Measurements from ENCODE around the gene DIRAS3.

Gene DIRAS3

DNA sequence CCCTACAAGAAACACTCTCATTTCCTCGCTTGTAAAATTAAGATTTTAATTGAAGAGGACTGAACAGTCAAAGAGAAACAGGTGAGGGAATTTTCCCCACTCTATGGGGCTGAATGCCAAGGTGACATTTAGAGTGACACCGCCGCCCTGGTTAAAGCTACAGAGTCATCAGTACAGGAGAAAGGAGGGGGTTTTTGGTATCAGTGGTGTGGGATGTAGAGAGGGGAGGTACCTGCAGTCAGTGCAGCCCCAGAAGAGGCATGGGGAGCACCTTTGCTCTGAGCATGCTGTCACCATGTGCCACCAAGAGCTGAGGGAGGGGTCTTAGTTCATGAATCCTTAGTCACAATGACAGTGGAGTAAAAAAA, 2.8 kb downstream of the DIRAS3 start:
- no peak overlapping the region for H3K4me3 ChIP-seq (ENCODE audit: low read depth, low read length)
- TF ChIP-seq, protein P1, sequence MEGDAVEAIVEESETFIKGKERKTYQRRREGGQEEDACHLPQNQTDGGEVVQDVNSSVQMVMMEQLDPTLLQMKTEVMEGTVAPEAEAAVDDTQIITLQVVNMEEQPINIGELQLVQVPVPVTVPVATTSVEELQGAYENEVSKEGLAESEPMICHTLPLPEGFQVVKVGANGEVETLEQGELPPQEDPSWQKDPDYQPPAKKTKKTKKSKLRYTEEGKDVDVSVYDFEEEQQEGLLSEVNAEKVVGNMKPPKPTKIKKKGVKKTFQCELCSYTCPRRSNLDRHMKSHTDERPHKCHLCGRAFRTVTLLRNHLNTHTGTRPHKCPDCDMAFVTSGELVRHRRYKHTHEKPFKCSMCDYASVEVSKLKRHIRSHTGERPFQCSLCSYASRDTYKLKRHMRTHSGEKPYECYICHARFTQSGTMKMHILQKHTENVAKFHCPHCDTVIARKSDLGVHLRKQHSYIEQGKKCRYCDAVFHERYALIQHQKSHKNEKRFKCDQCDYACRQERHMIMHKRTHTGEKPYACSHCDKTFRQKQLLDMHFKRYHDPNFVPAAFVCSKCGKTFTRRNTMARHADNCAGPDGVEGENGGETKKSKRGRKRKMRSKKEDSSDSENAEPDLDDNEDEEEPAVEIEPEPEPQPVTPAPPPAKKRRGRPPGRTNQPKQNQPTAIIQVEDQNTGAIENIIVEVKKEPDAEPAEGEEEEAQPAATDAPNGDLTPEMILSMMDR (IDR thresholded peaks at IDR 0.05; ENCODE audit: borderline replicate concordance, insufficient read depth, low read depth, low read length), result no peak

DNA sequence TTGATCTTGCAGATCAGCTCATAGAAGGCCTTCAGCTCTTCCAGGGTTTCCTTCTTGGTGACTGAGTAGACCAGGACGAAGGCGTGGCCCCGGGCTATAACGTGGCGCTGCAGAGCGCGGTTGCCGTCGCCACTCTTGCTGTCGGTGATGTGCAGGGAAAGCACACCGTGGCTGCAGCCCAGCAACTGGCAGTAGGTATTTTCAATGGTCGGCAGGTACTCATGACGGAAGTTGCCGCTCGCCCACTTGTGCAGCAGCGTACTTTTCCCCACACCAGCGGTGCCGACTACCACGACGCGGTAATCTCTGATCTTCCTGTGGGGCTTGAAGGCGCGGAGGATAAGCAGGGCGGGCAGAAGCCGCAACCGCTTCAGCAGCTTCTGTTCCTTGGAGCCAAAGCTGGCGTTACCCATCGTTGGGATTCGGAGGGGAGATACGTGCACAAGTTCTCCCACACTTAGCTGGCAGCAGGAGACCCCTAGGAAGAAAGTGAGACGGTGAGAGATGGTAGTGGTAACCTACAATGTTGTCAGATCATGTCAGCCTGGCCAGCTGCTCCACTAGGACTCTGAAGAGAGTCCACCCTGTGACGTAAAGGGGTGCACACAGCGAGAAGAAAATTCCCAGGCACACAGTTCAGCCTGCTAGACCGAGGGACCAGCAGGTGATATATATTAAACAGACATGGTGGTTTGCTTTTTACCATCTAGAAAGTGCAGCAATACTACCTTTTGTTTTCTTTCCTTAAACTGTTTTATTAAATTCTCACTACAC, 3.4 kb downstream of the DIRAS3 start:
- no peak overlapping the region for H3K4me3 ChIP-seq (ENCODE audit: low read depth, low read length)
- TF ChIP-seq, protein P1 (IDR thresholded peaks at IDR 0.05; ENCODE audit: borderline replicate concordance, insufficient read depth, low read depth, low read length), result no peak

- TF ChIP-seq, protein P1 (IDR thresholded peaks at IDR 0.05; ENCODE audit: borderline replicate concordance, insufficient read depth, low read depth, low read length), result no peak
- H3K4me3 ChIP-seq (ENCODE audit: low read depth, low read length), result no peak overlapping the region
These were observed 4.0 kb downstream of the DIRAS3 start for GRCh38 chr1:68046423-68046822.

- H3K4me3 ChIP-seq (ENCODE audit: low read depth, low read length), result no peak overlapping the region
- TF ChIP-seq, protein P1 (IDR thresholded peaks at IDR 0.05; ENCODE audit: borderline replicate concordance, insufficient read depth, low read depth, low read length), result no peak
These were observed 4.8 kb downstream of the DIRAS3 start for GRCh38 chr1:68045511-68046180.

DNA sequence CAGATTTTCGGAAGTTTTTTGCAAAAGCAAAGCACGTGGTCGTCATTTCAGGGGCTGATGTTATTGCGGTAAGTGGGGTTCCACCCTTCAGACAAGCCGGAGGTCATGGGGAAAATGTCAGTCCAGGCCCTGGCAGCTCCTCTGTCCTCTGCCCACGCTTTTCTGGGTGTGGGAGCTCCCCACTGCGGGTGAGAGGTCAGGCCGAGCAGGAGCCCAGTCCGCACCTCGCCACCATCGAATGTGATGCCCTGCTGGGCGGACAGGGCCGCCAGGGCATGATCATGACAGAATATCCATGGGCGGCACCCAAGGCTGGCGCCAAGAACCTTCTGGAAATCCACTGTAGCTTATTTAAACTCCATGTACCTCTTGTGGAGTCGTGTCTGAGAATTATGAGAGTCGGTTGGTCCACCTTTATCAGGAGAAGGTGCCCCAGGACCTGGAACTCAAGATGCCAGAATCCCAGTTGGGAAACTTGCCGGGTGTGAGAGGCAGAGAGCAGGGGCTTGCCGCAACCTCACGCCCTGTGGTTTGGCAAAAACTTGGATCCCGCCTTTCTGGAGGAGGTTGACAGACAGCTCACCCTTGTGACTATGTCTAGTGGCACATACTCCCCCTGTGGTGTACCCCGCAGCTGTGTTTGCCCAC, 6.9 kb downstream of the DIRAS3 start:
- no peak overlapping the region for H3K4me3 ChIP-seq (ENCODE audit: low read depth, low read length)

DNA sequence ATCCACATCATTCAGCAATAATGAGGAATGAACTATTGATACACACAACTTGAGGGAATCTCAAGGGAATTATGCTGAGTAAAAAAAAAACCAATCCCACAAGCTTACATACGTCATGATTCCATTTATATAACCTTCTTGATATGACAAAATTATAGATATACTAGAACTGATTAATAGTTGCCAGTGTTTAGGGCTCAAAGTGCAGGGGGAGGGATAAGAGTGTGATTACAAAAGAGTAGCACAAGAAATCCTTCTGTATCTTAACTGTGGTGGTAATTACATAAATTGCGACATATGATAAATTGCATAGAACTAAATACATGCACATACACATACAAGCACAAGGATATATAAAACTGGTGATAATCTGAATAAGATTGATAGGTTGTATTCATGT, 13.5 kb downstream of the DIRAS3 start:
- TF ChIP-seq, protein P1 (IDR thresholded peaks at IDR 0.05; ENCODE audit: borderline replicate concordance, insufficient read depth, low read depth, low read length), result no peak

More for the DNA sequence above, 6.9 kb downstream of the DIRAS3 start:
- TF ChIP-seq, protein P1 (IDR thresholded peaks at IDR 0.05; ENCODE audit: borderline replicate concordance, insufficient read depth, low read depth, low read length), result no peak

More for the DNA sequence above, 13.5 kb downstream of the DIRAS3 start:
- H3K4me3 ChIP-seq (ENCODE audit: low read depth, low read length), result no peak overlapping the region

Measured in GM12875 (cell line).